Tibial artery (tissue), 4 donors: ENCODE results near the gene RGS19.
A peak's percentile ranks its signal among the peaks of the same experiment; 100 is the strongest.

ENCODE experiments used
- DNase-seq, 2 donors: peaks; one replicate each; pipeline ENCODE4 v3.0.0-alpha.2; 2019
- H3K27ac ChIP-seq, 2 donors: fragments of 200-600 bp; sonication (generic) in 1 of 2; 1 replicate in 1 of 2; 2 replicates in 1 of 2; pipeline ENCODE4 v1.5.1; 2018 to 2019; ENCODE audit warnings: mild to moderate bottlenecking in 1 of 2
- H3K27me3 ChIP-seq, 2 donors: fragments of 200-600 bp; sonication (generic) in 1 of 2; one replicate each; pipeline versions ENCODE4 v1.5.1 to v1.6.0; 2016 to 2019
- H3K36me3 ChIP-seq, 3 donors: fragments of 200-600 bp; sonication (generic) in 2 of 3; one replicate each; pipeline ENCODE4 v1.5.1; 2016 to 2019; ENCODE audit warnings: mild to moderate bottlenecking in 2 of 3
- H3K4me1 ChIP-seq, 4 donors: fragments of 200-600 bp; sonication (generic) in 2 of 4; 1 replicate in 3 of 4; 2 replicates in 1 of 4; pipeline ENCODE4 v1.5.1; 2016 to 2019
- H3K4me3 ChIP-seq, 2 donors: fragments of 200-600 bp; sonication (generic) in 1 of 2; 1 replicate in 1 of 2; 2 replicates in 1 of 2; pipeline ENCODE4 v1.5.1; 2018 to 2019; ENCODE audit warnings: mild to moderate bottlenecking in 2 of 2
- H3K9me3 ChIP-seq, 3 donors: fragments of 200-600 bp; sonication (generic) in 1 of 3; one replicate each; pipeline ENCODE4 v1.5.1; 2016 to 2019
- CTCF ChIP-seq, 2 experiments: fragments of 200-600 bp in 1 of 2; fragments of 450-650 bp in 1 of 2; IDR thresholded peaks; one replicate each; pipeline ENCODE4 v1.5.1; 2017 to 2019; ENCODE audit warnings: antibody characterized with exemption in 2 of 2, mild to moderate bottlenecking in 1 of 2, moderate library complexity in 1 of 2
- intact Hi-C: fragments of 100-400 bp; cut with DNase I; formaldehyde crosslinking; loops from one replicate; pipeline ENCODE4 v1.15.0; 2023; ENCODE audit warnings: low total_unique reads

The RGS19 gene

GRCh38 chr20:64101731-64102621, 22.7 kb upstream of the RGS19 start:
- DNase-seq = no peak
- TF ChIP-seq CTCF (IDR thresholded peaks at IDR 0.05) = peak; percentile 10 to 31
- H3K27ac ChIP-seq = no peak overlapping the region
- peaks cover 0 to 72% of the 10 kb centered on the region in 2 donors for H3K27me3 ChIP-seq
- intact Hi-C loops = no loop called here
- peaks cover 0 to 11% (median 6%) of the 10 kb centered on the region in 4 donors for H3K4me1 ChIP-seq
- no peaks in the 10 kb centered on the region for H3K9me3 ChIP-seq
- peaks cover 0 to 17% (median 6%) of the 10 kb centered on the region in 3 donors for H3K36me3 ChIP-seq
- H3K4me3 ChIP-seq = peak overlapping the region; percentile 10 to 28

GRCh38 chr20:64100946-64101688, 21.8 kb upstream of the RGS19 start:
- DNase-seq = no peak
- H3K27ac ChIP-seq = no peak overlapping the region

GRCh38 chr20:64100566-64100888, 21.2 kb upstream of the RGS19 start:
- Histone ChIP-seq H3K9me3 (no peaks in the 10 kb centered on the region), H3K27me3 (peaks cover 0 to 79% of the 10 kb centered on the region in 2 donors), H3K36me3 (peaks cover 0 to 17% (median 6%) of the 10 kb centered on the region in 3 donors), H3K4me3 (no peak overlapping the region), H3K27ac (no peak overlapping the region), H3K4me1 (peaks cover 0 to 11% (median 6%) of the 10 kb centered on the region in 4 donors)
- no peak for DNase-seq
- TF ChIP-seq CTCF (IDR thresholded peaks at IDR 0.05) = no peak
- intact Hi-C loops = no loop called here

More at GRCh38 chr20:64100946-64101688, 21.8 kb upstream of the RGS19 start:
- no peak overlapping the region for H3K4me3 ChIP-seq
- peaks cover 0 to 17% (median 6%) of the 10 kb centered on the region in 3 donors for H3K36me3 ChIP-seq
- TF ChIP-seq CTCF (IDR thresholded peaks at IDR 0.05) = no peak
- H3K9me3 ChIP-seq = no peaks in the 10 kb centered on the region
- intact Hi-C loops = no loop called here
- H3K27me3 ChIP-seq = peaks cover 0 to 73% of the 10 kb centered on the region in 2 donors
- peaks cover 0 to 11% (median 6%) of the 10 kb centered on the region in 4 donors for H3K4me1 ChIP-seq

DNA sequence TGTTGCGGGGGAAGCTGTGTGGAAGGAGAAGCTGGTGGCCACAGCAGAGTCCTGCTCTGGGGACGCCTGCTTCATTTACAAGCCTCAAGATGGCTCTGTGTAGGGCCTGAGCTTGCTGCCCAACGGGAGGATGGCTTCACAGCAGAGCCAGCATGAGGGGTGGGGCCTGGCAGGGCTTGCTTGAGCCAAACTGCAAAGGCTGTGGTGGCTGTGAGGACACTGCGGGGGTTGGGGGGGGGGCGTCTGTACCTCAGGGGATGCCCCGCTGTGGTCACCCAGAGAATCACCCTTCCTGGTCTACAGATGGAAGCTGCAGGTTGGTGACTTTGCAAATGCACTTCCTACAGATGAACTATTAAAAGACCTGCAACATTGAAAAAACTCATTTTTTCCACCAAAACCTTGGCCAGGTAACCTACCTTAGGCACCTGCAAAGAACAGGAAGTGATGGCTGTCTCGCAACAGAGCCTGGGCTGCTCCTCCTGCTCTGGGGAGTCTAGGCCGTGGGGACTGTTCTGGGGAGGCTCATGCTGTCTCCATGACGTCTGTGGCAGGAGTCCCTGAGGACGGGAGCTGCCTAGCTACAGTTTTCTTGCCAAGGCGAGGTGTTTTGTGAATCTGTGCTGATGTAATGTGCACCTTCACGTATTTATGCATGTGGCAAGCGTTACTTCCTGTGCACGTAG, 20.7 kb upstream of the RGS19 start:
- no peak for DNase-seq
- Histone ChIP-seq H3K4me3 (no peak overlapping the region), H3K27ac (no peak overlapping the region), H3K36me3 (peaks cover 0 to 17% (median 6%) of the 10 kb centered on the region in 3 donors), H3K9me3 (no peaks in the 10 kb centered on the region), H3K4me1 (peaks cover 0 to 11% (median 6%) of the 10 kb centered on the region in 4 donors), H3K27me3 (peaks cover 0 to 82% of the 10 kb centered on the region in 2 donors)
- no peak for TF ChIP-seq CTCF (IDR thresholded peaks at IDR 0.05)
- intact Hi-C loops = no loop called here

GRCh38 chr20:64099086-64099786, 19.9 kb upstream of the RGS19 start:
- DNase-seq = no peak
- H3K36me3 ChIP-seq = peaks cover 0 to 17% (median 6%) of the 10 kb centered on the region in 3 donors
- H3K9me3 ChIP-seq = no peaks in the 10 kb centered on the region
- peaks cover 0 to 74% of the 10 kb centered on the region in 2 donors for H3K27me3 ChIP-seq
- H3K4me1 ChIP-seq = peaks cover 0 to 11% (median 6%) of the 10 kb centered on the region in 4 donors
- no peak for TF ChIP-seq CTCF (IDR thresholded peaks at IDR 0.05)
- no peak overlapping the region for H3K27ac ChIP-seq
- no peak overlapping the region for H3K4me3 ChIP-seq
- intact Hi-C loops = no loop called here
